Transverse colon (tissue), 3 donors: ENCODE results near the gene OXSR1.

Experiments used
- CTCF ChIP-seq, 5 experiments: fragments of 200-600 bp in 3 of 5; fragments of 450-650 bp in 2 of 5; sonication (generic) in 3 of 5; IDR thresholded peaks; 1 replicate in 2 of 5; 2 replicates in 3 of 5; pipeline ENCODE4 v1.5.1; 2016 to 2017; ENCODE audit warnings: antibody characterized with exemption in 5 of 5, inconsistent platforms in 3 of 5, mild to moderate bottlenecking in 2 of 5, moderate library complexity in 1 of 5
- POLR2A ChIP-seq: fragments of 450-650 bp; IDR thresholded peaks from one replicate; pipeline ENCODE4 v1.6.1; 2016; ENCODE audit warnings: antibody characterized with exemption, mild to moderate bottlenecking, moderate library complexity

DNA sequence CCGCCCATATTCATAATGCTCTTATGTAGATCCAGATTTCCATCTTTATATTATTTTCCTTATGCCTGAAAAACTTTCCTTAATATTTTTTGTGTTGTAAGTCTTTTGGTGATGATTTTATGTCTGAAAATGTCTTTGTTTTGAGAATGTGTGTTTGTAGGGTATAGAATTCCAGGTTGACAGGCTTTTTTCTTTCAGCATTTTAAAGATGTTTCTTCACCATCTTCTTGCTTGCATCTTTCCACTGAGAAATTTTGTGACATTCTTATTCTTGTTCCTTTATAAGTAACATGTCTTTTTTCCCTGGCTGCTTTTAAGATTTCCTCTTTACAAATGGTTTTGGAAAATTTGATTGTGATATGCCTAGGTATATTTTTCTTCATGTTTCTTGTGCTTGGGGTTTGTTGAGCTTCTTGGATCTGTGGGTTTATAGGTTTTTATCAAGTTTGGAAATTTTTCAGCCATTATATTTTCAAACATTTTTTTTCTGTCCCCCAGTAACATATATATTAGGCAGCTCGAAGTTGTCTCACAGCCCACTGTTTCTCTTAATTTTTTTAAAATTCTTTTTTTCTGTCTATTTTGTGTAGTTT is 73.2 kb downstream of the OXSR1 start:
- TF ChIP-seq CTCF (IDR thresholded peaks at IDR 0.05), result no peak
- TF ChIP-seq POLR2A, result no peak
